RWPE2 (cell line): ENCODE data around the gene CAMK2A.

Experiments used
- ATAC-seq: fragments of 200-7000 bp; cut with Tn5 transposase; 3 replicates; pipeline ENCODE4 v1.9.1; 2021; ENCODE audit warnings: low read depth
- DNase-seq: peaks from one replicate; pipeline ENCODE4 v3.0.0-alpha.2; 2020; ENCODE audit warnings: low spot score
- H3K27ac ChIP-seq: fragments of 450-650 bp; 2 replicates; pipeline ENCODE4 v1.5.1; 2017; ENCODE audit warnings: mild to moderate bottlenecking; ENCODE audit not compliant: poor library complexity, severe bottlenecking
- H3K27me3 ChIP-seq: fragments of 250-450 bp; sonication (Bioruptor Pico); 2 replicates; pipeline ENCODE4 v1.5.1; 2021; ENCODE audit warnings: mild to moderate bottlenecking, moderate library complexity; ENCODE audit not compliant: insufficient read depth, poor library complexity, severe bottlenecking
- H3K36me3 ChIP-seq: fragments of 250-450 bp; sonication (Bioruptor Pico); 2 replicates; pipeline ENCODE4 v1.5.1; 2020; ENCODE audit warnings: low read depth, mild to moderate bottlenecking, moderate library complexity
- H3K4me1 ChIP-seq: fragments of 250-450 bp; sonication (Bioruptor Pico); 2 replicates; pipeline ENCODE4 v1.5.1; 2021; ENCODE audit warnings: mild to moderate bottlenecking, moderate library complexity; ENCODE audit not compliant: insufficient read depth, poor library complexity, severe bottlenecking
- H3K4me3 ChIP-seq: fragments of 250-450 bp; sonication (Bioruptor Pico); 2 replicates; pipeline ENCODE4 v1.5.1; 2021; ENCODE audit warnings: mild to moderate bottlenecking, moderate library complexity; ENCODE audit not compliant: severe bottlenecking
- H3K9me3 ChIP-seq: fragments of 250-450 bp; sonication (Bioruptor Pico); 2 replicates; pipeline ENCODE4 v1.5.1; 2021; ENCODE audit warnings: mild to moderate bottlenecking, moderate library complexity; ENCODE audit not compliant: severe bottlenecking
- TF ChIP-seq, protein P1 (sequence below): fragments of 450-650 bp; IDR thresholded peaks from one replicate; pipeline ENCODE4 v1.5.1; 2017; ENCODE audit warnings: mild to moderate bottlenecking, moderate library complexity; ENCODE audit not compliant: poor library complexity, severe bottlenecking

CAMK2A gene

DNA sequence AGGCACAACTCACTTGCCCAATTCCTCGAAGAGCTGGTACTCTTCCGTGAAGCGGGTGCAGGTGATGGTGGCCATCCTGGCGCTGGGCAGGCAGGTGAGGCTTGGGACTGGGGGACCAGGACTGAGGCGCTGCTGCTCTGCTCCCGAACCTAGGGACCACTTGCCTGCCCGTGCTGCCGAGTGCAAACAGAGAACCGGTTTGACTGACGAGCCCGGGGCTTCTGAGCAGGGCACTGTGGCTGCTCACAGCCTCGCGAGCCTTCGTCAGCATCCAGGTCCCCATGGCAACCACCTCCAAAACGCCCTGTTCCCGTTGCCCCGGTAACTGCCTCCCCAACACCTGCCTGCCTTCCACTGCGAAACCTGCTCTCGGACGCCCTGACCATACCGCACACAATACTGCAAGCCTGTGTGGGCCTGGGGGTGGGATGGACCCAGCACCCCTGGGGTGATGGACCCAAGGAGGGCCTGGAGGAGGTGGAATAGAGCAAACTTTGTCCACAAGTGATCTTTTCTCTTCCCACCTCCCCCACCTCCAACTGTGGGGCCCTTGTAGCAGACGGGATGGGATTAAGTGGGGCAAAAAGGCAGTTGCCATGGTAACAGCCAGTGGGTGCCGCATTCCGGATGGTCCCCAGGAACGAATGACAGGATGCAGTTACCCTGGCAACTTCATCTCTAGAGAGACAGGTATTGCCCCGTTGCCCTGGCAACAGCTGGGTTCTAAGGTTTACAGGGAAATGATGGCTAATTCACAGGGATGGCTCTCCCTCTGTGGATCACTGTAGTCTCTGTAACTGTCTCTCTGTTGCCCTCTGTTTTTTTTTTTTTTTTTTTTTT lies at the start of gene CAMK2A:
Gene CAMK2A, minus strand, starts transcription at position 223 of the 840 bp plus-strand sequence. Its CDS starts 148 bp downstream, at position 75.
- ATAC-seq (no peak), DNase-seq (no peak)
- Histone ChIP-seq H3K27me3 (no peaks in the 10 kb centered on the region), H3K27ac (no peak within 1 kb of the TSS), H3K4me1 (peaks cover 2% of the 10 kb centered on the region), H3K9me3 (no peaks in the 10 kb centered on the region), H3K36me3 (no peaks in the 10 kb centered on the region), H3K4me3 (no peak within 1 kb of the TSS)
- TF ChIP-seq, protein P1, sequence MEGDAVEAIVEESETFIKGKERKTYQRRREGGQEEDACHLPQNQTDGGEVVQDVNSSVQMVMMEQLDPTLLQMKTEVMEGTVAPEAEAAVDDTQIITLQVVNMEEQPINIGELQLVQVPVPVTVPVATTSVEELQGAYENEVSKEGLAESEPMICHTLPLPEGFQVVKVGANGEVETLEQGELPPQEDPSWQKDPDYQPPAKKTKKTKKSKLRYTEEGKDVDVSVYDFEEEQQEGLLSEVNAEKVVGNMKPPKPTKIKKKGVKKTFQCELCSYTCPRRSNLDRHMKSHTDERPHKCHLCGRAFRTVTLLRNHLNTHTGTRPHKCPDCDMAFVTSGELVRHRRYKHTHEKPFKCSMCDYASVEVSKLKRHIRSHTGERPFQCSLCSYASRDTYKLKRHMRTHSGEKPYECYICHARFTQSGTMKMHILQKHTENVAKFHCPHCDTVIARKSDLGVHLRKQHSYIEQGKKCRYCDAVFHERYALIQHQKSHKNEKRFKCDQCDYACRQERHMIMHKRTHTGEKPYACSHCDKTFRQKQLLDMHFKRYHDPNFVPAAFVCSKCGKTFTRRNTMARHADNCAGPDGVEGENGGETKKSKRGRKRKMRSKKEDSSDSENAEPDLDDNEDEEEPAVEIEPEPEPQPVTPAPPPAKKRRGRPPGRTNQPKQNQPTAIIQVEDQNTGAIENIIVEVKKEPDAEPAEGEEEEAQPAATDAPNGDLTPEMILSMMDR = no peak

DNA sequence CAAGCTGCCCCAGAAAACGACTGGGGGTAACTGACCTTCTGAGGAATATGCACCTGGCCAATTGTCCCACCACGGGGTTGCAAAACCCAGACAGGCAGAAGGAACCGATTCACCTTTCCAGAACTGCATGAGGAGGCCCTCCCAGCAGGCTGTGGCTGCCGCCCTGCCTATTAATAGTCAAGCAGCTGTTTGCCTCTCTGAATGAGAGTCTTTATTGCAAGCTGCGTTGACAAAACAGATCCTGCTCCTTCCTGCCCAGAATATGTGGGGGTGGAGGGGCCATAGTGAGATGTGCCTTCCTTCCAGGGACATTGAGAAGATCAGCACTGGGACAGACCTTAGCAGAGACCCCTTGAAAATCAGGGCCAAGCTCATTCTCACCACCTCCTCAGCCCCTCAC lies 49.6 kb upstream of the CAMK2A start:
- H3K27me3 ChIP-seq = no peaks in the 10 kb centered on the region
- TF ChIP-seq, protein P1 = no peak
- H3K9me3 ChIP-seq = no peaks in the 10 kb centered on the region
- H3K36me3 ChIP-seq = no peaks in the 10 kb centered on the region
- no peaks in the 10 kb centered on the region for H3K4me1 ChIP-seq
- no peak overlapping the region for H3K27ac ChIP-seq
- no peak for ATAC-seq
- no peak overlapping the region for H3K4me3 ChIP-seq
- no peak for DNase-seq

DNA sequence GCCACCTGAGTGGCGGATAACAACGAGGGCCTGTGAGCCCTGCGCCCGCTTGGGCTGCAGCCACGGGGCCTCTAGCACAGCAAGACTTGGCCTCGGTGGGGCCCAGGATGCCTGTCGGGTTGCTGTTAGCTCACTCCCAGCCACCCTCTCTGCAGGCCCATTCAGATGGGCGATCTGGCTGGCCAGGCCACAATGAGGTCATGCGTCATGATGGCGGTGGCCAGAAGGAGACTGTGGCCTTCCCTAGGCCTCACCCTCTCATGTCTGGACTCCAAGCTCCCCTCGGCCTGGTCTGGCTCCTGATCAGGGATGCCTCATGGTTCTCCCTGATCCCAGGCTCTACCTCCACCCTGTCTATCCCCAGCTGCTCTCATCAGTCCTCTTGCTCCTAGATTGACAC lies 49.0 kb upstream of the CAMK2A start:
- no peak for DNase-seq
- Histone ChIP-seq H3K4me1 (no peaks in the 10 kb centered on the region), H3K9me3 (no peaks in the 10 kb centered on the region), H3K36me3 (no peaks in the 10 kb centered on the region), H3K27ac (no peak overlapping the region), H3K4me3 (no peak overlapping the region), H3K27me3 (no peaks in the 10 kb centered on the region)
- 0 out of 3 replicates have a peak, but pooled peaks have one; percentile 21 for ATAC-seq
- TF ChIP-seq, protein P1 = no peak

DNA sequence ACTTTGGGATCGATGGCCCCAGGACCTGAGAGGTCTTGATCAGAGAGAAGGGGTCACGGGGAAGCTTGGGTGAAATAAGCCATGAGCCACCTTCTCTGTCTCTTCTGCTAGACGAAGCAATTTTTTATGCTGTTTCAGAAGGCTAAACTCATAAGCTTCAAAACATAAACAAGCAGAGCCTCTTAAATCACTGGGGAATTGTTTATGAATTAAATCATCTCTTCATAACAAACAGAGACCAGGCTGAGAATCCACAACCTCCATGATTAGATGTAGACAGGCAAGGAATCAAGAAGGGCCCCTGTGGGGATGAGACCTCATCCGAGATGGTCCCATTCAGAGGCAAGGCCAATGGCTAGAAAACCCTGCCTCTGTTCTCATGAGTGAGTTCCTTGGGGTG lies 46.2 kb upstream of the CAMK2A start:
- no peaks in the 10 kb centered on the region for H3K36me3 ChIP-seq
- TF ChIP-seq, protein P1 = no peak
- ATAC-seq = no peak
- H3K27ac ChIP-seq = no peak overlapping the region
- H3K9me3 ChIP-seq = no peaks in the 10 kb centered on the region
- no peaks in the 10 kb centered on the region for H3K27me3 ChIP-seq
- H3K4me3 ChIP-seq = no peak overlapping the region
- no peak for DNase-seq
- H3K4me1 ChIP-seq = no peaks in the 10 kb centered on the region

DNA sequence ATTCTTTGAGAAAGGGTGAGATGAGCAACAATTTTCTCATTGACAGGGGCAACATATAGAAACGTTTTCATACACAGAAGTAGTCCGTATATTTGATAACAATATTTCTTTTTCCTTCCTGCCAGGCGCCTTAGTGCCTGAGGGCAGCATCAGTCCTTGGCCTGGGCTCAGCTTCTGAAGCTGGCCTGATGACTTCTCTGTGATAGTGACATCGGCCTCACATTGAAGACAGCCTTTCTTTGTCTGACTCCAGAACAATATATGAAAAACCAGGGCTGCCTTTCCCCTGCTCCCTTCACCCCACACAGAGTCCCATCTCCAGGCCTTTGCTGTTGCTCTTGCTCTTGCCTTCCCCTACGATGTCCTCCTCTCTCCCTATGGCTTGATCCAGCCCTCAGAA lies 43.8 kb upstream of the CAMK2A start:
- ATAC-seq (no peak), DNase-seq (no peak)
- Histone ChIP-seq H3K27ac (no peak overlapping the region), H3K4me3 (no peak overlapping the region), H3K36me3 (no peaks in the 10 kb centered on the region), H3K27me3 (no peaks in the 10 kb centered on the region), H3K9me3 (no peaks in the 10 kb centered on the region), H3K4me1 (no peaks in the 10 kb centered on the region)
- TF ChIP-seq, protein P1 = no peak
